A549 (cell line): Measurements from ENCODE around the gene KCTD20. TPM values are rescaled to one million over a fixed set of nuclear protein-coding genes. Genes with fewer than 3 reads are reported as not detected.

ENCODE experiments used
- ATAC-seq, 2 experiments: fragments of 200-7000 bp in 1 of 2; fragments of >200 bp in 1 of 2; cut with Nextera tagmentation in 1 of 2; cut with Tn5 transposase in 1 of 2; 3 replicates each; pipeline versions ENCODE4 v1.8.0 to v1.9.1; 2018 to 2020; ENCODE audit warnings: mild to moderate bottlenecking in 1 of 2, moderate library complexity in 1 of 2
- CTCF ChIA-PET: fragments of 300-600 bp; sonication (Branson Sonifier 250); formaldehyde crosslinking; extraction: SDS; loops from one replicate; lab custom pipeline; 2021; ENCODE audit warnings: antibody characterized with exemption, inconsistent platforms; lab: Yijun Ruan, JAX
- POLR2A ChIA-PET: fragments of 350-600 bp; formaldehyde crosslinking; extraction: SDS; loops from one replicate; lab custom pipeline; 2021; ENCODE audit warnings: antibody characterized with exemption, inconsistent platforms; lab: Yijun Ruan, JAX
- DNase-seq, 2 experiments: peaks; one replicate each; pipeline versions ENCODE4 v3.0.0 to v3.0.0-alpha.2; 2011 to 2016; ENCODE audit warnings: low read depth in 1 of 2, low spot score in 1 of 2
- FAIRE-seq: peaks from 2 replicates; lab custom pipeline; 2011; peaks lifted over from hg19 to GRCh38; lab: Jason Lieb, UNC
- H3K27ac ChIP-seq, 2 experiments: fragments of >200 bp; sonication (Bioruptor Twin); formaldehyde crosslinking; 3 replicates each; pipeline ENCODE4 v1.5.1; 2016 to 2017
- H3K4me1 ChIP-seq: fragments of >200 bp; sonication (Bioruptor Twin); formaldehyde crosslinking; 3 replicates; pipeline ENCODE4 v1.6.1; 2016
- H3K4me2 ChIP-seq: fragments of >200 bp; sonication (Bioruptor Twin); formaldehyde crosslinking; 3 replicates; pipeline ENCODE4 v1.6.1; 2016
- H3K4me3 ChIP-seq: fragments of >200 bp; sonication (Bioruptor Twin); formaldehyde crosslinking; 3 replicates; pipeline ENCODE4 v1.5.1; 2016
- H3K9me3 ChIP-seq: fragments of >200 bp; sonication (Bioruptor Twin); formaldehyde crosslinking; 3 replicates; pipeline ENCODE4 v1.6.1; 2016
- BHLHE40 ChIP-seq: IDR thresholded peaks from 2 replicates; pipeline ENCODE4 v1.6.1; 2012; ENCODE audit warnings: low read depth, low read length, inconsistent platforms
- CEBPB ChIP-seq, 2 experiments: fragments of >200 bp in 1 of 2; sonication (Bioruptor Twin) in 1 of 2; formaldehyde crosslinking in 1 of 2; IDR thresholded peaks; 2 replicates each; pipeline ENCODE4 v1.6.1; 2012 to 2016
- EHMT2 ChIP-seq: fragments of 200-600 bp; sonication (generic); IDR thresholded peaks from 2 replicates; pipeline ENCODE4 v1.6.1; 2016; ENCODE audit warnings: antibody characterized with exemption, low read depth, mild to moderate bottlenecking, moderate library complexity
- EP300 ChIP-seq, 2 experiments: fragments of >200 bp; sonication (Bioruptor Twin); formaldehyde crosslinking; IDR thresholded peaks; 2 replicates in 1 of 2; 3 replicates in 1 of 2; pipeline ENCODE4 v1.6.1; 2016 to 2017
- ESRRA ChIP-seq: fragments of 150-350 bp; IDR thresholded peaks from 2 replicates; pipeline ENCODE4 v1.6.1; 2014; ENCODE audit warnings: mild to moderate bottlenecking, low read length, borderline replicate concordance
- FOSL2 ChIP-seq, 2 experiments: fragments of 450-650 bp in 1 of 2; fragments of >200 bp in 1 of 2; sonication (Bioruptor Twin) in 1 of 2; formaldehyde crosslinking; IDR thresholded peaks; 2 replicates each; pipeline versions ENCODE4 v1.5.0 to v1.6.1; 2016 to 2020; ENCODE audit warnings: mild to moderate bottlenecking in 1 of 2, moderate library complexity in 1 of 2
- GATA3 ChIP-seq: IDR thresholded peaks from 2 replicates; pipeline ENCODE4 v1.6.1; 2012; ENCODE audit warnings: borderline replicate concordance
- HEYL ChIP-seq: fragments of 250-450 bp; sonication (Bioruptor Pico); IDR thresholded peaks from 2 replicates; pipeline ENCODE4 v1.8.0; 2021; ENCODE audit warnings: mild to moderate bottlenecking, moderate library complexity
- HOXA7 ChIP-seq: fragments of 250-450 bp; sonication (Bioruptor Pico); IDR thresholded peaks from 2 replicates; pipeline ENCODE4 v1.5.0; 2020; ENCODE audit warnings: mild to moderate bottlenecking, moderate library complexity
- HOXB5 ChIP-seq: fragments of 250-450 bp; sonication (Bioruptor Pico); IDR thresholded peaks from 2 replicates; pipeline ENCODE4 v1.5.0; 2020; ENCODE audit warnings: mild to moderate bottlenecking, moderate library complexity
- KDM1A ChIP-seq: fragments of 200-600 bp; sonication (generic); IDR thresholded peaks from 2 replicates; pipeline ENCODE4 v1.6.1; 2016; ENCODE audit warnings: low read depth, mild to moderate bottlenecking
- KDM5A ChIP-seq: fragments of 200-600 bp; sonication (generic); IDR thresholded peaks from 2 replicates; pipeline ENCODE4 v1.6.1; 2016; ENCODE audit warnings: antibody characterized with exemption, mild to moderate bottlenecking
- MAZ ChIP-seq: fragments of 150-350 bp; IDR thresholded peaks from 2 replicates; pipeline ENCODE4 v1.6.1; 2014; ENCODE audit warnings: antibody characterized with exemption, low read depth, low read length, borderline replicate concordance
- POLR2A ChIP-seq: IDR thresholded peaks from 2 replicates; pipeline ENCODE4 v1.6.1; 2012; ENCODE audit warnings: mild to moderate bottlenecking, low read length
- RAD21 ChIP-seq, 2 experiments: fragments of >200 bp in 1 of 2; sonication (Bioruptor Twin) in 1 of 2; formaldehyde crosslinking in 1 of 2; IDR thresholded peaks in 1 of 2; conservative IDR thresholded peaks in 1 of 2; 2 replicates in 1 of 2; 3 replicates in 1 of 2; pipeline ENCODE4 v1.6.1; 2012 to 2018; ENCODE audit warnings: inconsistent platforms in 1 of 2
- RARB ChIP-seq: fragments of 250-450 bp; sonication (Bioruptor Pico); IDR thresholded peaks from 2 replicates; pipeline ENCODE4 v1.8.0; 2021; ENCODE audit warnings: mild to moderate bottlenecking, moderate library complexity
- RFX5 ChIP-seq: fragments of 450-650 bp; IDR thresholded peaks from 2 replicates; pipeline ENCODE4 v1.7.1; 2014; ENCODE audit warnings: antibody characterized with exemption, mild to moderate bottlenecking, moderate library complexity
- SMC3 ChIP-seq: fragments of >200 bp; sonication (Bioruptor Twin); formaldehyde crosslinking; IDR thresholded peaks from 3 replicates; pipeline ENCODE4 v1.6.1; 2018; ENCODE audit warnings: inconsistent platforms
- SREBF2 ChIP-seq: fragments of 450-650 bp; IDR thresholded peaks from 2 replicates; pipeline ENCODE4 v1.6.1; 2014; ENCODE audit warnings: mild to moderate bottlenecking, moderate library complexity
- TP53 ChIP-seq: fragments of 250-450 bp; sonication (Bioruptor Pico); IDR thresholded peaks from 2 replicates; pipeline ENCODE4 v1.5.0; 2021; ENCODE audit warnings: mild to moderate bottlenecking, moderate library complexity
- ZFP36 ChIP-seq: fragments of 450-650 bp; IDR thresholded peaks from 2 replicates; pipeline ENCODE4 v1.6.1; 2014; ENCODE audit warnings: borderline replicate concordance; ENCODE audit not compliant: partially characterized antibody
- ZSCAN20 ChIP-seq: fragments of 250-450 bp; sonication (Bioruptor Pico); IDR thresholded peaks from 2 replicates; pipeline ENCODE4 v1.8.0; 2022; ENCODE audit warnings: mild to moderate bottlenecking, moderate library complexity
- WGBS: methylation state at CpG from one replicate; pipeline ENCODE4 v1.1.6; 2017; ENCODE audit errors: missing lambda C conversion rate; 5-methylcytosine and 5-hydroxymethylcytosine counted together
- polyA plus RNA-seq, 4 experiments: library from polyadenylated mRNA; depleted of rRNA in 3 of 4; stranded (reverse); fragments of >200 nt; fragmentation: RNase III in 1 of 4; extraction: RNeasy Plus Mini Kit Qiagen cat#74134 plus additional on column Dnase treatment in 1 of 4; gene quantifications; 2 replicates in 3 of 4; 3 replicates in 1 of 4; pipeline ENCODE4 v1.2.3, GENCODE V29; 2011 to 2017
- TF ChIP-seq, protein P1 (sequence below): fragments of >200 bp; sonication (Bioruptor Twin); formaldehyde crosslinking; IDR thresholded peaks from 3 replicates; pipeline ENCODE4 v1.6.1; 2016
- TF ChIP-seq, protein P2 (sequence below): fragments of >200 bp; sonication (Bioruptor Twin); formaldehyde crosslinking; IDR thresholded peaks from 3 replicates; pipeline ENCODE4 v1.5.1; 2016

The KCTD20 gene
- polyA plus RNA-seq, 2 of the 4 experiments (the other 2 are of a cell fraction): 16.8 to 48.2 TPM

DNA sequence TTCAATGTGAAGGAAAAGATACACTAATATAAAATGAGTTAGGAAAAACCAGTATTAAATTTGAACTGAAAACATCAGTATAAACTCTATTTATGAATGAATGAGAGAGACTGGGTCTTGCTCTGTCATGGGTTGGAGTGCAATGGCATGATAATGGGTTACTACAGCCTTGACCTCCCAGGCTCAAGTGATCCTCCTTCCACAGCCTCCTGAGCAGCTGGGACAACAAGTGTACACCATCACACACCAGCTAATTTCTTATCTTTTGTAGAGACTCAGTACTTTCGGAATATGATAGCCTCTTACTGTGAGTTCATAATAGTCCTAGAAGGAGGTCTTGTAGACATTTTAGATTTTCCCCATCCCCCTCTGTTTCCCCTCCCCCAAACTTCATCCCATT, 21.4 kb downstream of the KCTD20 start (continued):
- TF ChIP-seq, protein P1, sequence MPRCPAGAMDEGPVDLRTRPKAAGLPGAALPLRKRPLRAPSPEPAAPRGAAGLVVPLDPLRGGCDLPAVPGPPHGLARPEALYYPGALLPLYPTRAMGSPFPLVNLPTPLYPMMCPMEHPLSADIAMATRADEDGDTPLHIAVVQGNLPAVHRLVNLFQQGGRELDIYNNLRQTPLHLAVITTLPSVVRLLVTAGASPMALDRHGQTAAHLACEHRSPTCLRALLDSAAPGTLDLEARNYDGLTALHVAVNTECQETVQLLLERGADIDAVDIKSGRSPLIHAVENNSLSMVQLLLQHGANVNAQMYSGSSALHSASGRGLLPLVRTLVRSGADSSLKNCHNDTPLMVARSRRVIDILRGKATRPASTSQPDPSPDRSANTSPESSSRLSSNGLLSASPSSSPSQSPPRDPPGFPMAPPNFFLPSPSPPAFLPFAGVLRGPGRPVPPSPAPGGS: no peak

DNA sequence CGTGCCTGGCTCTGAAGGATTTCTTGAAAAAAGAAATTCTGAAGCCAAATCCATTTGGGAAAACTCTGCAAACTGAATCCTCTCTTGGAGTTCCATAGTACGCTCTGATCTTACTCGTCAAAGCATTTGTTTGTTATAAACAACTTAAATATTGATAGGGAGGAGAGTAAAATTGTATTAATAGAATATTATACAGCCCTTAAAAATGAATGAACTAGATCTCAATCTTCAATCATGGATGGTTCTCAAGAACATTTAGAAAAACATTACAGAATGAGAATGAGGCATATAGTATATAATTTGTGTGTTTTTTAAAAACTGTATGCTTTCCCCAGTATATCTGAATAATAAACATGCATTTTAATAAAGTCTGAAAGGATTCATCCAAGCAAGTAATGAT, 24.8 kb downstream of the KCTD20 start:
- FAIRE-seq: no peak
- CTCF ChIA-PET: no interaction called here
- Histone ChIP-seq H3K4me1 (peaks cover 12% of the 10 kb centered on the region; the same call in 2 of the 3 replicates), H3K9me3 (no peaks in the 10 kb centered on the region), H3K4me3 (no peak overlapping the region), H3K27ac (no peak overlapping the region), H3K4me2 (no peak overlapping the region)
- 93% methylated on average over 3 of the region's 3 CpGs for WGBS
- POLR2A ChIA-PET: no interaction called here
- no peak for DNase-seq
- TF ChIP-seq RARB (CRISPR knock-in tag) (no peak), HOXB5 (CRISPR knock-in tag) (no peak), MAZ (no peak), TP53 (CRISPR knock-in tag) (no peak), HOXA7 (CRISPR knock-in tag) (no peak), RAD21 (conservative IDR thresholded peaks at IDR 0.05 in 1 of 2, IDR thresholded peaks at IDR 0.05 in 1 of 2) (no peak), ZFP36 (no peak), SMC3 (no peak), GATA3 (no peak), FOSL2 (IDR thresholded peaks at IDR 0.05) (no peak), FOSL2 (CRISPR knock-in tag; IDR thresholded peaks at IDR 0.05) (no peak), KDM5A (no peak), SREBF2 (no peak), CEBPB (IDR thresholded peaks at IDR 0.05) (no peak), EHMT2 (no peak)
- ATAC-seq: no peak

DNA sequence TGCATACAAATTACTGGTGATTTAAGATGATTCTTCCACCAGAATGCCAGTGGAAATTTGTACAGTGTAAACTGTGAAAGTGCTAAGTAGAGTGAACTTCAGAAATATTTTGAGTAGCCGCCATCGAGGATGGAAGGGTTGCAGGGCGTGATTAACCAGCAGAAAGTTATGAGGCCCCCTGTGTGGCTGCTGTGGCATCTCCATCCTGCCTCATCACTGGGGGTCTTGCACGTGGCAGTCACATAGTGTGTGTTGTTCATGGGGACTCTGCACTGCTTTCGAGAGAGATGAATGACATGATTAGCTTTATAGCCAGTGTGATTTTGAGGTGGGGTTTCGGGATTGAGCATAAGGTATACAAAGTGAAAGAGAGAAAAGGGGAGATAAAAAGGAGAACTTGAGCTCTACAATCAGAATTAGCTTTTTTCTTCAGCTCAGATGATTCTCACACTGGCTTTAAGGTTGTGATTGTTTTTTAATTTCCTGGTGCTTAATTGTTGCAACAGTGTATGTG, 26.4 kb downstream of the KCTD20 start:
- H3K4me1 ChIP-seq: peaks cover 4% of the 10 kb centered on the region; the same call in 1 of the 3 replicates
- H3K27ac ChIP-seq: no peak overlapping the region
- no peak overlapping the region for H3K4me3 ChIP-seq
- CTCF ChIA-PET: no interaction called here
- WGBS: 88% methylated on average over 6 of the region's 6 CpGs
- no peaks in the 10 kb centered on the region for H3K9me3 ChIP-seq
- TF ChIP-seq BHLHE40: no peak
- TF ChIP-seq KDM5A: no peak
- TF ChIP-seq HEYL: no peak
- no peak for TF ChIP-seq POLR2A
- no peak for TF ChIP-seq EHMT2
- TF ChIP-seq EP300 (IDR thresholded peaks at IDR 0.05): no peak
- TF ChIP-seq ZSCAN20 (CRISPR knock-in tag): no peak
- no peak for TF ChIP-seq ESRRA
- TF ChIP-seq ZFP36: no peak
- no peak for TF ChIP-seq RFX5
- TF ChIP-seq, protein P2, sequence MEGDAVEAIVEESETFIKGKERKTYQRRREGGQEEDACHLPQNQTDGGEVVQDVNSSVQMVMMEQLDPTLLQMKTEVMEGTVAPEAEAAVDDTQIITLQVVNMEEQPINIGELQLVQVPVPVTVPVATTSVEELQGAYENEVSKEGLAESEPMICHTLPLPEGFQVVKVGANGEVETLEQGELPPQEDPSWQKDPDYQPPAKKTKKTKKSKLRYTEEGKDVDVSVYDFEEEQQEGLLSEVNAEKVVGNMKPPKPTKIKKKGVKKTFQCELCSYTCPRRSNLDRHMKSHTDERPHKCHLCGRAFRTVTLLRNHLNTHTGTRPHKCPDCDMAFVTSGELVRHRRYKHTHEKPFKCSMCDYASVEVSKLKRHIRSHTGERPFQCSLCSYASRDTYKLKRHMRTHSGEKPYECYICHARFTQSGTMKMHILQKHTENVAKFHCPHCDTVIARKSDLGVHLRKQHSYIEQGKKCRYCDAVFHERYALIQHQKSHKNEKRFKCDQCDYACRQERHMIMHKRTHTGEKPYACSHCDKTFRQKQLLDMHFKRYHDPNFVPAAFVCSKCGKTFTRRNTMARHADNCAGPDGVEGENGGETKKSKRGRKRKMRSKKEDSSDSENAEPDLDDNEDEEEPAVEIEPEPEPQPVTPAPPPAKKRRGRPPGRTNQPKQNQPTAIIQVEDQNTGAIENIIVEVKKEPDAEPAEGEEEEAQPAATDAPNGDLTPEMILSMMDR: no peak
- no peak for TF ChIP-seq RAD21 (conservative IDR thresholded peaks at IDR 0.05 in 1 of 2, IDR thresholded peaks at IDR 0.05 in 1 of 2)
- TF ChIP-seq KDM1A: no peak
- FAIRE-seq: no peak
- no peak for ATAC-seq
- no peak for DNase-seq
- H3K4me2 ChIP-seq: no peak overlapping the region
- POLR2A ChIA-PET: no interaction called here
